Mesenchymal stem cell (in vitro differentiated cells and primary cell): Measurements from ENCODE around the gene ZBTB39.
A peak's percentile ranks its signal among the peaks of the same experiment; 100 is the strongest.

Experiments
- DNase-seq: peaks from one replicate; pipeline ENCODE4 v3.0.0-alpha.2; 2013
- H2AFZ ChIP-seq: one replicate; pipeline ENCODE4 v1.6.1; 2013; ENCODE audit warnings: low read depth, mild to moderate bottlenecking, control low read depth, inconsistent platforms, low read length, moderate library complexity
- H2AK5ac ChIP-seq: 2 replicates; pipeline ENCODE4 v1.6.1; 2013; ENCODE audit warnings: low read length, moderate library complexity, mild to moderate bottlenecking, inconsistent platforms; ENCODE audit not compliant: severe bottlenecking
- H2BK120ac ChIP-seq: one replicate; pipeline ENCODE4 v1.6.1; 2013; ENCODE audit warnings: low read depth, mild to moderate bottlenecking, inconsistent platforms, low read length, moderate library complexity
- H2BK12ac ChIP-seq, 2 experiments: one replicate each; pipeline ENCODE4 v1.6.1; 2013; ENCODE audit warnings: inconsistent platforms in 2 of 2, low read length in 2 of 2, mild to moderate bottlenecking in 2 of 2, moderate library complexity in 2 of 2, control low read depth in 1 of 2
- H2BK15ac ChIP-seq: one replicate; pipeline ENCODE4 v1.6.1; 2013; ENCODE audit warnings: mild to moderate bottlenecking, low read depth, inconsistent platforms; ENCODE audit not compliant: poor library complexity, severe bottlenecking
- H2BK5ac ChIP-seq: 2 replicates; pipeline ENCODE4 v1.6.1; 2013; ENCODE audit warnings: low read depth, mild to moderate bottlenecking, low read length, control low read depth, inconsistent platforms; ENCODE audit not compliant: poor library complexity, severe bottlenecking
- H3K14ac ChIP-seq, 2 experiments: one replicate each; pipeline ENCODE4 v1.6.1; 2013; ENCODE audit warnings: inconsistent platforms in 2 of 2, low read length in 2 of 2, control low read depth in 1 of 2, mild to moderate bottlenecking in 1 of 2, moderate library complexity in 1 of 2
- H3K18ac ChIP-seq, 2 experiments: one replicate each; pipeline ENCODE4 v1.6.1; 2013; ENCODE audit warnings: inconsistent platforms in 2 of 2, low read length in 2 of 2, control low read depth in 1 of 2, low read depth in 1 of 2, mild to moderate bottlenecking in 1 of 2
- H3K23ac ChIP-seq, 2 experiments: one replicate each; pipeline ENCODE4 v1.6.1; 2013; ENCODE audit warnings: inconsistent platforms in 2 of 2, low read length in 2 of 2, mild to moderate bottlenecking in 2 of 2, moderate library complexity in 2 of 2, control low read depth in 1 of 2
- H3K27ac ChIP-seq: 2 replicates; pipeline ENCODE4 v1.5.1; 2013; ENCODE audit warnings: mild to moderate bottlenecking, moderate library complexity, low read length, control low read depth, inconsistent platforms; ENCODE audit not compliant: poor library complexity, severe bottlenecking
- H3K27me3 ChIP-seq, 2 experiments: 2 replicates each; pipeline versions ENCODE4 v1.6.1 to v1.7.0; 2013; ENCODE audit warnings: low read length in 2 of 2, mild to moderate bottlenecking in 2 of 2, moderate library complexity in 2 of 2, control low read depth in 1 of 2, inconsistent platforms in 1 of 2; ENCODE audit not compliant: control insufficient read depth in 1 of 2, insufficient read depth in 1 of 2
- H3K36me3 ChIP-seq, 2 experiments: 2 replicates each; pipeline versions ENCODE4 v1.6.1 to v1.7.0; 2013; ENCODE audit warnings: low read length in 2 of 2, control low read depth in 1 of 2, inconsistent platforms in 1 of 2, low read depth in 1 of 2, mild to moderate bottlenecking in 1 of 2; ENCODE audit not compliant: insufficient read depth in 2 of 2, control insufficient read depth in 1 of 2
- H3K4ac ChIP-seq, 2 experiments: one replicate each; pipeline ENCODE4 v1.6.1; 2013; ENCODE audit warnings: inconsistent platforms in 2 of 2, low read length in 2 of 2, mild to moderate bottlenecking in 2 of 2, moderate library complexity in 2 of 2, control low read depth in 1 of 2, low read depth in 1 of 2
- H3K4me1 ChIP-seq: 2 replicates; pipeline ENCODE4 v1.6.1; 2013; ENCODE audit warnings: low read depth, low read length, control low read depth; ENCODE audit not compliant: control insufficient read depth, insufficient read depth
- H3K4me2 ChIP-seq: 2 replicates; pipeline ENCODE4 v1.6.1; 2013; ENCODE audit warnings: low read length, mild to moderate bottlenecking, inconsistent platforms; ENCODE audit not compliant: poor library complexity, severe bottlenecking
- H3K4me3 ChIP-seq, 2 experiments: 2 replicates each; pipeline versions ENCODE4 v1.5.1 to v1.7.0; 2013; ENCODE audit warnings: low read length in 2 of 2, mild to moderate bottlenecking in 2 of 2, control low read depth in 1 of 2, low read depth in 1 of 2; ENCODE audit not compliant: insufficient read depth in 1 of 2
- H3K79me1 ChIP-seq: replicated peaks from 2 replicates; pipeline ENCODE4 v1.6.1; 2013; ENCODE audit warnings: mild to moderate bottlenecking, control low read depth, low read length, inconsistent platforms; ENCODE audit not compliant: poor library complexity, severe bottlenecking
- H3K9ac ChIP-seq: 2 replicates; pipeline ENCODE4 v1.7.0; 2013; ENCODE audit warnings: mild to moderate bottlenecking, low read length, moderate library complexity
- H3K9me3 ChIP-seq: 2 replicates; pipeline ENCODE4 v1.7.0; 2013; ENCODE audit warnings: mild to moderate bottlenecking, low read length; ENCODE audit not compliant: control insufficient read depth
- H4K8ac ChIP-seq: one replicate; pipeline ENCODE4 v1.6.1; 2013; ENCODE audit warnings: inconsistent platforms, mild to moderate bottlenecking, low read length, moderate library complexity
- H4K91ac ChIP-seq: one replicate; pipeline ENCODE4 v1.6.1; 2013; ENCODE audit warnings: mild to moderate bottlenecking, low read length, inconsistent platforms
- WGBS: methylation state at CpG from one replicate; pipeline ENCODE4 v1.1.7; 2013; ENCODE audit warnings: mixed read lengths; 5-methylcytosine and 5-hydroxymethylcytosine counted together

Gene ZBTB39

DNA sequence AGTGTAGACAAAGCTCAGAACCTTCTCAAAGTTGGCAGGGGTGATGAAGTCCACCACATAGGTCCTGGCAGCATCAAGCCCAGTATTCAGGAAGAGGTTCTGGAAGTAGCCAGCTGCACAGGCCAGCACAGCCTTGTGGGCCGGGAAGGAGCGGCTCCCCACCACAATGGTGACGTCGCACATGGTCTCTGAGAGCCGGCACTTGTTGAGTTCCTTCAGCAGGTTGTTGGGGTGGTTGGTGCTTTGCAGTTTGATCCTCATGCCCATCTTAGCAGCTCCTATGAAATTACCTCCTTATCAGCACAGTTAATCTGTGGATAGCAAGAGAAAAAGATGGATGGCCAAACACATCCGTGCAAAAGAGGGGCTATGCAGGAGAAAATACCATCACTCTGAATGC is 1.7 kb downstream of the ZBTB39 start:
- Histone ChIP-seq H3K36me3 (peaks cover 38 to 48% of the 10 kb centered on the region in 2 experiments), H2AFZ (no peak overlapping the region), H3K4me3 (peak overlapping the region in 1 of 2 experiments; percentile 83), H4K8ac (no peak overlapping the region), H3K79me1 (peaks cover 53% of the 10 kb centered on the region), H3K27me3 (no peaks in the 10 kb centered on the region), H3K4me2 (no peak overlapping the region), H3K4ac (no peak overlapping the region), H2BK12ac (no peak overlapping the region), H3K4me1 (peaks cover 5% of the 10 kb centered on the region), H2BK15ac (no peak overlapping the region), H3K27ac (no peak overlapping the region), H4K91ac (no peak overlapping the region), H2AK5ac (no peak overlapping the region), H2BK120ac (no peak overlapping the region), H3K14ac (no peak overlapping the region), H3K23ac (no peak overlapping the region), H2BK5ac (no peak overlapping the region), H3K18ac (no peak overlapping the region), H3K9me3 (no peaks in the 10 kb centered on the region), H3K9ac (peak overlapping the region; percentile 86)
- 92% methylated on average over 6 of the region's 6 CpGs for WGBS
- no peak for DNase-seq

DNA sequence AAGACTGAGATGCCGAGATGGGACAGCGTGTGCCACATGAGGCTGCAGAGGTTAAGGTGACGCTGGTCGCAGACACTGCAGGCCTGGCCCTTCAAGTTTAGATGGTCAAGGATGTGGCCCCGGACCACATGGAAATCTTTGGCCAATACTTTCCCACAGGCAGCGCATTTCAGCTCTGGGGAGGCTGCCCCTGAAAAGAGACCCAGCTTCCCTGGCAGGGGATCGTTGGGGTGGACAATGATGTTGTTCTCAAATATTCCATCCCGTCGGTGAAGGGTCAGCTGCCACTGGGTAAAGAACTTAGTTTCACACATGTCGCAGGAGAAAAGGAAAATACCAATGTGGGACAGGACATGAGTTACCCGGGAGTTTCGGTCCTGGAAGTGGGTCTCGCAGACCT is 3.0 kb downstream of the ZBTB39 start:
- Histone ChIP-seq H2AK5ac (no peak overlapping the region), H3K4ac (no peak overlapping the region), H3K14ac (no peak overlapping the region), H3K36me3 (peaks cover 38 to 51% of the 10 kb centered on the region in 2 experiments), H2AFZ (no peak overlapping the region), H2BK15ac (no peak overlapping the region), H3K9me3 (no peaks in the 10 kb centered on the region), H3K4me2 (no peak overlapping the region), H3K27me3 (no peaks in the 10 kb centered on the region), H4K8ac (no peak overlapping the region), H4K91ac (no peak overlapping the region), H3K9ac (no peak overlapping the region), H3K4me3 (no peak overlapping the region), H2BK120ac (no peak overlapping the region), H2BK12ac (no peak overlapping the region), H3K4me1 (peaks cover 5% of the 10 kb centered on the region), H2BK5ac (no peak overlapping the region), H3K23ac (no peak overlapping the region), H3K27ac (no peak overlapping the region), H3K79me1 (peaks cover 61% of the 10 kb centered on the region), H3K18ac (no peak overlapping the region)
- DNase-seq, result no peak
- 97% methylated on average over 13 of the region's 13 CpGs for WGBS

GRCh38 chr12:57001448-57001906 is 4.9 kb downstream of the ZBTB39 start:
- peaks cover 41 to 59% of the 10 kb centered on the region in 2 experiments for H3K36me3 ChIP-seq
- peaks cover 66% of the 10 kb centered on the region for H3K79me1 ChIP-seq
- no peak overlapping the region for H3K14ac ChIP-seq
- no peak overlapping the region for H2AFZ ChIP-seq
- no peak overlapping the region for H3K4me2 ChIP-seq
- no peak overlapping the region for H2BK120ac ChIP-seq
- H2BK12ac ChIP-seq, result no peak overlapping the region
- no peaks in the 10 kb centered on the region for H3K9me3 ChIP-seq
- H3K18ac ChIP-seq, result no peak overlapping the region
- H2BK15ac ChIP-seq, result no peak overlapping the region
- H3K23ac ChIP-seq, result no peak overlapping the region
- no peaks in the 10 kb centered on the region for H3K27me3 ChIP-seq
- no peak overlapping the region for H4K91ac ChIP-seq
- H3K4me3 ChIP-seq, result no peak overlapping the region
- DNase-seq, result peak; percentile 76
- peak overlapping the region; percentile 42 for H3K9ac ChIP-seq
- H3K4me1 ChIP-seq, result peaks cover 7% of the 10 kb centered on the region
- 32% methylated on average over 13 of the region's 13 CpGs for WGBS
- H2BK5ac ChIP-seq, result no peak overlapping the region
- H2AK5ac ChIP-seq, result no peak overlapping the region
- H4K8ac ChIP-seq, result no peak overlapping the region
- H3K4ac ChIP-seq, result no peak overlapping the region
- H3K27ac ChIP-seq, result no peak overlapping the region

DNA sequence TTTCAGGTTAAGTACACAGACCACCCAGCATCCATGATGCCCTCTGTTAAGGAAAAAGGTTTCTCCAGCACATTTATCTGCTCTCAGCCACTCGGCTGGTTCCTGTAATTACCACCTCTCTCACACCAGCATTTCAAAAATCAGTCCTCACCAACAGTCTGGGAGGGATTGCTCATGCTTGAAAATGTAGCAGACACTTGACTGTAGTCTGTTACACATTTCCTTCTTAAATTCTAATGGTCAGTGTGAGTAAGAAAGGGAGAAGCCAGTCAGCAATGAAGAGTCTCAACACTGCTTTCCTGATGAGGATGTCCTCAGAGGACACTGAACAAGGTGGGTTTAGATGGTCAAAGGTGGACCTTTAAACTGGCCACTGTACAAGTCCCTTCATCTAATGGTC is 6.0 kb downstream of the ZBTB39 start:
- Histone ChIP-seq H3K27me3 (no peaks in the 10 kb centered on the region), H3K79me1 (peaks cover 65% of the 10 kb centered on the region), H3K18ac (no peak overlapping the region), H4K91ac (no peak overlapping the region), H2BK12ac (no peak overlapping the region), H3K27ac (no peak overlapping the region), H2BK15ac (no peak overlapping the region), H2AFZ (no peak overlapping the region), H3K14ac (no peak overlapping the region), H3K4me3 (no peak overlapping the region), H3K4ac (no peak overlapping the region), H2BK5ac (no peak overlapping the region), H3K23ac (no peak overlapping the region), H3K36me3 (peaks cover 51 to 59% of the 10 kb centered on the region in 2 experiments), H4K8ac (no peak overlapping the region), H3K9me3 (no peaks in the 10 kb centered on the region), H3K4me2 (no peak overlapping the region), H2BK120ac (no peak overlapping the region), H3K9ac (peak overlapping the region; percentile 28), H3K4me1 (peaks cover 7% of the 10 kb centered on the region), H2AK5ac (no peak overlapping the region)
- WGBS, result 83% methylated on average over 1 of the region's 1 CpG
- DNase-seq, result no peak
